KOPT-K1 (cell line): ENCODE measurements around the gene SLK.
A peak's percentile ranks its signal among the peaks of the same experiment; 100 is the strongest.

Experiments
- H3K27ac ChIP-seq: fragments of 200-600 bp; sonication (generic); 2 replicates; pipeline ENCODE4 v1.5.1; 2016; ENCODE audit warnings: antibody characterized with exemption, mild to moderate bottlenecking, low read depth, low read length; ENCODE audit not compliant: poor library complexity, severe bottlenecking
- H3K36me3 ChIP-seq: fragments of 200-600 bp; sonication (generic); 2 replicates; pipeline ENCODE4 v1.5.1; 2017; ENCODE audit warnings: antibody characterized with exemption, mild to moderate bottlenecking, low read length, moderate library complexity; ENCODE audit not compliant: insufficient read depth
- H3K9me3 ChIP-seq: fragments of 200-600 bp; sonication (generic); 2 replicates; pipeline ENCODE4 v1.5.1; 2017; ENCODE audit warnings: antibody characterized with exemption, low read length, mild to moderate bottlenecking; ENCODE audit not compliant: insufficient read depth, poor library complexity, severe bottlenecking

Gene SLK

DNA sequence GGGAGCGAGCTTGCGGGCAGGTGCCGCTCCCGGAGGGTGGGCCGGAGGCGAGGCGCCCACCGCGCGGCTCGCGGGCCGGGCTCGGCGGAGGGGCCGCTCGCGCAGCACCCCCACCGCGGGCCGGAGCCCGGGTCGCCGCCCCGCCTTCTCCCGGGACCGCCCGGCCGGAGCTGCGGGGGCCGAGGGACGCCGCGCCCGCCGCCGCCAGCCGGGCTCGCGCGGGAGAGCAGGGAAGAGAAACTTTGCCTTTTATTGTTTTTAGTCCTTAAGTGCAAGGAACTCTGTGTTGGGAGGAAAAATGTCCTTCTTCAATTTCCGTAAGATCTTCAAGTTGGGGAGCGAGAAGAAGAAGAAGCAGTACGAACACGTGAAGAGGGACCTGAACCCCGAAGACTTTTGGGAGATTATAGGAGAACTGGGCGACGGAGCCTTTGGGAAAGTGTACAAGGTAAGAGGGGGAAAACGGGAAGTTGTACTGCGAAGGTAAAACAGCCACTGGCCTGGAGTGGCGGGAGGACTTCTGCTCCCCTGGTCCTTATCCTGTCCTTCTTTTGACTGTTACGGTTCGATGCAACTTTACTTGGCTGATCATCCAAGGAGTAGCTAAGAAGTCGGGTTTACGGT lies 620 bp downstream of the SLK start:
- H3K27ac ChIP-seq = peak overlapping the region; percentile 65
- no peaks in the 10 kb centered on the region for H3K36me3 ChIP-seq

DNA sequence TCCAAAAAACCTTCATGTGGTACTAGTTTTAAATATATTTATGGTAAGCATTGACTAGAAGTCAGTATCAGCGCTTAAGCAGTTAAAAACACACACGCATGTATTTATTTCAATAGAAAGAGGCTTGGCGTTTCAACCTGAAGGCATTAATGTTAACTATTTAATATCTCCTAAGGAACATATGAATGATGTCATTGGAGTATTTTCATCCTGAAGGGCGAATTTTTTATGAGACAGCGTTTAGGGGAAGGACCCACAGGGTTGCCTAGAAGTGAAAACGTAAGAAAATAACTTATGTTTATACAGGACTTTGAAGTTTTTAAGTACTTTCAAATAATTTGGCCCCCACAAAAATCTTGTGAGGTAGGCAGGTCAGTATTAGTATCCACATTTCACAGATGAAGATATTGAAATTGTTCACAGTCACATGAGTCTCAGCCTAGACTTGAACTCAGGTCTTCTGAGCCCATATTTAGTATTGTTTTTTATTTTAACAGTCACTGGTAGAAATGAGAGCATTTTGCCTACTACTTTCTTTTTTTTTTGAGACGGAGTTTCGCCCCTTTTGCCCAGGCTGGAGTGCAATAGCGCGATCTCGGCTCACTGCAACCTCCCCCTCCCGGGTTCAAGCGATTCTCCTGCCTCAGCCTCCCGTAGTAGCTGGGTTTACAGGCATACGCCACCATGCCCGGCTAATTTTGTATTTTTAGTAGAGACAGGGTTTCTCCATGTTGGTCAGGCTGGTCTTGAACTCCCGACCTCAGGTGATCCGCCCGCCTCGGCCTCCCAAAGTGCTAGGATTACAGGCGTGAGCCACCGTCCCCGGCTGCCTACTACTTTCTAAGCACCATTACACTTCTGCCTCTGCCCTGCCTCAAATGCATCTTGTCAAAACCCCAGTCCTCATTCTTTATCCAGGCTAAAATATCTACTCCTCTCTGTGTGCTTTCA lies 1.8 kb downstream of the SLK start:
- no peaks in the 10 kb centered on the region for H3K36me3 ChIP-seq
- peak overlapping the region; percentile 65 for H3K27ac ChIP-seq
- no peaks in the 10 kb centered on the region for H3K9me3 ChIP-seq

More for the DNA sequence above, 620 bp downstream of the SLK start:
- no peaks in the 10 kb centered on the region for H3K9me3 ChIP-seq

DNA sequence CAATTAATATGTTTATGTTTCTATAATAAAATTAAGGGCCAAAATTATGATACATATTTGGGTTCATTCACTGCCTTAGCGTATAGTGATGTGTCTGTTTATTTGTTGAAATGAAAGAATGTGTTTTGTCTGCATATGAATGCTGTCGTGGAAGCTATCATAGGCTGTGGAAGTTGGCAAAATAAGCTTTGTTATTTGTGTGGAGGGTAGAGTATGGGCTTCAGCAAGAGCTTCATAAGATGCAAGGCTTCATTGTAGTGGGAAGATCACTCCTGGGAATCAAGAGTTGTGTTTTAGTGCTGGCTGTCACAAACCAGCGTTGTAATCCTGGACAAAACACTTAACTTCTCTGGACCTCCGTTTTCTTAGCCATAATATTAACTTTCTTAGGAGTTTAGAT lies 2.5 kb downstream of the SLK start:
- no peaks in the 10 kb centered on the region for H3K36me3 ChIP-seq
- peak overlapping the region; percentile 24 for H3K27ac ChIP-seq
- no peaks in the 10 kb centered on the region for H3K9me3 ChIP-seq

DNA sequence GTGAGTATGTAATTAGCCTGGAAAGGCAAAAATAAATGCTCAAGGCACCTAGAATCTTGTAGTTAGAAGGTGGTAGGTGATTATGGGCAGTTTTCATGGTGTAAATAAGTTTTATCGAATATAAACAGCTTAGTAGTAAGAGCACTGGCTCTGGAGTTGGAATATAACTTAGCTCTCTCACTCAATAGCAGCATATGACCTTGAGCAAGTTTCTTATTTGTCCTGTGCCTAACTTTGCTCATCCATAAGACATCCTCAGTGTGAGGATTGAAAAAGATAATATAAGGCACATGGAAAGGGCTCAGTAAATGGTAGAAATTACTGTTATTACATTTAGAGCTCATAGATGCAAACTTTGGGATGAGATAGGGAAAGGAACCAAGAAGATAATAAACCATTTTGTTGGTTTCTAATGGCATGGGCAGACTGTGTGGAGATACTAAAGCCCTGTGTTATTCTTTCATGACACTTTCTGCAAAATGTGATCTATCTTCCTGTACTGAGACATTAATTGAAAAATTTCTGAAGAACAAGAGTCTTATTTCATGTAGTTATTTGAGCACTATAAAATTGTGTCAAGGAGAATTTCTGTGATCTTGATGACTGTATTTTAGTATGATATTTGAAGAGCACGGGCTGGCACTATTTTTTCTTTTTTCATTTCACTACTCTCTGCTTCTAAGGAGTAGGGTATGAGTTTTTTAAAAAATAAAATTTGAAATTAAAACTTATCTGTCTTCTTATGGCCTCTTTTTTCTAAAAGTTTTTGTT lies 3.1 kb downstream of the SLK start:
- Histone ChIP-seq H3K36me3 (no peaks in the 10 kb centered on the region), H3K27ac (peak overlapping the region; percentile 24), H3K9me3 (no peaks in the 10 kb centered on the region)

DNA sequence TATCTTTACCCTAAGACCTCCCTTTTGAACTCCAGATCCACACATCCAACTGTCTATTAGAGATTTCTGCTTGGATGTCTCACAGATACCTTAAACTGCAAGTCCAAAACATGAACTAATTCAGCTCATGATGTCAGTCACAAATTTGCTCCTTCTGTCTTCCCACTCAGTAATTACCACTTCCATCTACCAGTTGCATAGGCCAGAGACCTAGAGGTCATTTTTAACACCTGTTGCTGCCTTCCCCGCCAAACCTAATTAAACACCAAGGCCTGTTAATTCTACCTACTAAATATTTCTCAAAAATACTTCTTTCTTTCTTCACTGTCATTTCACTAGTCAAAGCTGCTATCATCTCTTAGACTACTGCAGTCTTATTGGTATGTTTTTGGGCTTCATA lies 8.2 kb downstream of the SLK start:
- Histone ChIP-seq H3K27ac (no peak overlapping the region), H3K9me3 (no peaks in the 10 kb centered on the region), H3K36me3 (no peaks in the 10 kb centered on the region)

DNA sequence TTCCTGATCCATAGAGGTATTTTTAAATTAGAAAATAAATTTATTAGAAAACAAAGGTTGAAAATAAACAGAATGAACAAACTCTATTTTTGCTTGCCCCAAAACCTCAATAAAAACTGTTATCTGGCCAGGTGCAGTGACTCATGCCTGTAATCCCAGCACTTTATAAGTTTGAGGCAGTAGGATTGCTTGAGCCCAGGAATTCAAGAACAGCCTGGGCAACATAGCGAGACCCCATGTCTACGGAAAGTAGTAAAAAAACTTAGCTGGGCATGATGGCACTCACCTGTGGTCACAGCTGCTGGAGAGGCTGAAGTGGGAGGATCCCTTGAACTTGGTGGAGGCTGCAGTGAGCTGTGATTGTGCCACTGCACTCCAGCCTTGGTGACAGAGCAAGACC lies 10.3 kb downstream of the SLK start:
- H3K27ac ChIP-seq = no peak overlapping the region
- no peaks in the 10 kb centered on the region for H3K36me3 ChIP-seq
- no peaks in the 10 kb centered on the region for H3K9me3 ChIP-seq

DNA sequence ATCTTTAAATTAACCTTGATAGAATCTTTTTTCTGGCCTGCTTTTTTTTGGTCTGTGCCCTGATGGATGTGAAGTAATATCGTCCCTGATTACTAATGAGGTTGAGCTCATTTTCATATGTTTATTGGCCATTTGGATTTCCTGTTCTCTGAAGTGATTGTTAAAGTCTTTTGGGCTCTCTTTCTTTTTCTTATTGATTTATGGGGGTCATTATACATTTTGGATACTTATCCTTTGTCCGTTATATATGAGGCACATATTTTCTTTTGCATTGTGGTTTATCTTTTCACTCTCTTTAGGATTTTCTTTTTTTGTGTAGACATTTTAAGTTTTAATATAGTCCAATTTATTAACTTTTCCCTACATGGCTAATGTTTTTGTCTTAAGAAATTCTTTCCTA lies 12.6 kb downstream of the SLK start:
- H3K36me3 ChIP-seq = no peaks in the 10 kb centered on the region
- H3K27ac ChIP-seq = no peak overlapping the region
- no peaks in the 10 kb centered on the region for H3K9me3 ChIP-seq

DNA sequence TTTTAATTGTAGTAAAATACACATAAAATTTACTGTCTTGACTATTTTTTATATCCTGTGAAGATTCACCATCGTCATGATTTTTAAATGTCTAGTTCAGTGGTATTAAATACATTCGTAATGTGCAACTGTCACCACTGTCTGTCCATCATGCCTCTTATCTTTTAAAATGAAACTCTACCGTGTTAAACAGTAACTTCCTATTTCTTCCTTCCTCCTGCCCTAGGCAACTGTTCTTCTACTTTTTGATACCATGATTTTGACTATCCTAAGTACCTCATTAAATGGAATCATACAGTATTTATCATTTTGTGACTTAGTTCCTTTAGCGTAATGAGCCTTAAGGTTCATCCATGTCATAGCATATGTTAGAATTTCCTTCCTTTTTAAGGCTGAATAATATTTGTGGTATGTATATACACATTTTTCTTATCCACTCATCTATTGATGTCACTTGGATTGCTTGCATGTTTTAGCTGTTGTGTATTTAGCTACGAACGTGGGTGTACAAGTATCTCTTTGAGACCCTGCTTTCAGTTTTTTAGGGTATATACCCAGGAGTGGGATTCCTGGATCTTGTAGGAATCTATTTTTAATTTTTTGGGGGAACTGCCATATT lies 13.5 kb downstream of the SLK start:
- H3K36me3 ChIP-seq = no peaks in the 10 kb centered on the region
- no peaks in the 10 kb centered on the region for H3K9me3 ChIP-seq
- no peak overlapping the region for H3K27ac ChIP-seq

DNA sequence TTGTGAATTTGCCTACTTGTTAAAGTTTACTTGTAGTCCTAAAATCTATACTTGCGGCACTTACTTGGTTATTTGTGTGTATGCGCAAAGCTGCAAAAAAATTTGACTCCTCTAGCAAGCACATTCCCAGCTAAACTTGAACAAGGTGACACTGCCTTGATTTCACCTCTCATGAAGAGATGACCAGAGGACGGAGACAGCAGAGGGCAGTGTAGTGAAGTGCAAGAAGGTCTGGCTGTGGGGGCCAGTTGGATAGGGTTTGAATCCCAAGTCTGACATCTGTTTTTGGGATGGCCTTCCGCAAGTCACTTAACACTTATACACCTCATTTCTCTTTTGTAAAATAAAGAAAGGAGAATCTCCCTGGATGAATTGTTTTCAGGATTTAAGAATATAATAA lies 15.7 kb downstream of the SLK start:
- Histone ChIP-seq H3K27ac (peak overlapping the region; percentile 58), H3K9me3 (no peaks in the 10 kb centered on the region), H3K36me3 (no peaks in the 10 kb centered on the region)

DNA sequence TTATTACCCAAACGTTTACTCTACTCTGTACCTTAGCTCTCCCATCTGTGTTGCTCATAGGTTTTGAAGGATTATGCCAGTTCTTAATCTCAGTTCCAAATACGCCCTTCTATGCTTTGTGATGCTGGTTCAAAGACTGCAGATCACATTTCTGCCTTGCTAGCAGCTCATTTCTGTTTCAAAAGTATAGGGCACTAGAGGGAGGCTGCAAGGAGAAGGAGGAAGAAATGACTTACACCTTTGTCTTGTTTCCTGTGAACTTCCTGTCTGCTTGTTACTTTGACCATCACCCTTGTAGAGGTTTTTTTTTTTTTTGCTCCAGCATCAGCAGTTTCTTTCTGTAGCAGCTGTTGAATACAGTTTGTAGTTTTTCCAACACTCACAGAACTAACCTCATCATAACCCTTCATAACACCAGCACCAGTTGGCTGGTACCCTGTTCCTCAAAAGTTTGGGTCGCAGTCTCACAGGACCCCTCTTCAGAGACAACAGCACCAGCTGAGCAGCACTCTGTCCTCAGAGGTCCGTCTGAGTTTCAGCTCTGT lies 16.5 kb downstream of the SLK start:
- no peaks in the 10 kb centered on the region for H3K9me3 ChIP-seq
- no peaks in the 10 kb centered on the region for H3K36me3 ChIP-seq
- H3K27ac ChIP-seq = peak overlapping the region; percentile 58

DNA sequence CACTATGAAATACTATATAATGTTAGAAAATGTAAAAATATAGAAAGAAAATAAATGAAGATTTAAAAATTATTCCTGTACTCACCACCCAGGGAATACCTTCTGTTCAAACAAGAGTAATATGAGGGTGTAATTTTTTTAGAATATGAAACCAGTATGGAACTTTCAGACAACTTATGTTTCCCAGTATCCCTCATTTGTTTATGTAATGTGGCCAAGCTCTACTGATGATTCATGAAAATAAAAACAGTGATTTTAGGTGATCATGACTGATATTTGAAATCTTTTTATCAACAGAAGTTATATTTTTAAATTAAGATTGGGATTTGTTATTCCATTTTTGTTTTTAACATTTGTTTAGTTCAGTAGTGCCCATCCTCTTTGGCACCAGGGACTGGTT lies 18.8 kb downstream of the SLK start:
- H3K27ac ChIP-seq = no peak overlapping the region
- no peaks in the 10 kb centered on the region for H3K9me3 ChIP-seq
- H3K36me3 ChIP-seq = no peaks in the 10 kb centered on the region

DNA sequence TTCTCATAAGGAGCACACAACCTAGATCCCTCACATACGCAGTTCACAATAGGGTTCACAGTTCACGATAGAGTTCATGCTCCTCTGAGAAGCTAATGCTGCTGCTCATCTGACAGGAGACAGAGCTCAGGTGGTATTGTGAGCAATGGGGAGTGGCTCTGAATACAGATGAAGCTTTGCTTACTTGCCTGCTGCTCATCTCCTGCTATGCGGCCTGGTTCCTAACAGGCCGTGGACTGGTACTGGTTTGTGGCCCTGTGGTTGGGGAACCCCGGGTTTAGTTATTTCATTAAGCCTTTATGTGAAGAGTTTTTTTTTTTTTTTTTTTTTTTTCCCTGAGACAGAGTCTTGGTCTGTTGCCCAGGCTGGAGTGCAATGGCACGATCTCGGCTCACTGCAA lies 19.4 kb downstream of the SLK start:
- no peaks in the 10 kb centered on the region for H3K9me3 ChIP-seq
- no peak overlapping the region for H3K27ac ChIP-seq
- H3K36me3 ChIP-seq = 0 out of 2 replicates have a peak, but pooled peaks cover 2% of the 10 kb centered on the region

DNA sequence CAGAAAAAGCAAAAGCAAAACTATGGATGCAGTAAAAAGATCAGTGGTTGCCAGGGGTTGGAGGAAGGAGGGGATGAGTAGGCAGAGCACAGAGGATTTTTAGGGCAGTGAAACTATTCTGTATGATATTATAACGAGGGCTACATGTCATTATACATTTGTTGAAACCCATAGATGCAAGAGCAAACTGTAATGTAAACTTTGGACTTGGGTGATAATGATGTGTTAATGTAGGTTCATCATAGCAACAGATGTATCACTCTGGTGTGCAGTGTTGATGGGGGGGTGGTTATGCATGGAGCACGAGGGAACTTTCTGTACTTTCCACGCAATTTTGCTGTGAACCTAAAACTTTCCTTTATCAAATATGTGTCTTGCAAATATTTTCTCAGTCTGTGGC lies 23.2 kb downstream of the SLK start:
- Histone ChIP-seq H3K36me3 (peaks cover 32% of the 10 kb centered on the region), H3K9me3 (no peaks in the 10 kb centered on the region), H3K27ac (no peak overlapping the region)

DNA sequence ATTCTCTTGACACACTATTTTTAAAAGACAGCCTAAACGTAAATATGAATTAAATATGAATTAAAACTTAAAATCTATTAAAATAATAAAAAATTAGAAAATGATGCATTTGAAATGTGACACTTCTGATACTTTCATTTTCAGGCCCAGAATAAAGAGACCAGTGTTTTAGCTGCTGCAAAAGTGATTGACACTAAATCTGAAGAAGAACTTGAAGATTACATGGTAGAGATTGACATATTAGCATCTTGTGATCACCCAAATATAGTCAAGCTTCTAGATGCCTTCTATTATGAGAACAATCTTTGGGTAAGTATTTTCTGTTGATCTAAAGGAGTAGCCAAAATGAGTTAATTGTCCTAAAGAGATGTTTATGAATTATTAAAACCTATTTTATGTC lies 23.6 kb downstream of the SLK start:
- no peak overlapping the region for H3K27ac ChIP-seq

More for the DNA sequence above, 23.6 kb downstream of the SLK start:
- Histone ChIP-seq H3K36me3 (peaks cover 34% of the 10 kb centered on the region), H3K9me3 (no peaks in the 10 kb centered on the region)
